Measurements from ENCODE around the gene UGT2B10. TPM values are rescaled to one million over a fixed set of nuclear protein-coding genes. Genes with fewer than 3 reads are reported as not detected.
"Not testable (repeated sequence)": the region's sequence is repeated elsewhere in the genome, so short reads cannot be mapped to it uniquely, and the experiment has no call there.

UGT2B10 gene
- total RNA-seq (21.6 and 31.0 TPM in 2 replicates), polyA plus RNA-seq (2.6 and 3.6 TPM in 2 replicates)

GRCh38 chr4:68815617-68816409 is at the start of gene UGT2B10:
Gene UGT2B10, plus strand, starts transcription at chr4:68815994. Its CDS starts 26 bp downstream, at chr4:68816020.
- H3K4me1 ChIP-seq (ENCODE audit: insufficient read depth); H3K9me2 ChIP-seq (replicated peaks; ENCODE audit: insufficient read depth); H4K20me1 ChIP-seq (ENCODE audit: insufficient read depth, poor library complexity, severe bottlenecking); H3K9me3 ChIP-seq (ENCODE audit: low read depth); H3K79me2 ChIP-seq; H3K4me3 ChIP-seq; H3K36me3 ChIP-seq (replicated peaks; ENCODE audit: insufficient read depth, low read depth); DNase-seq (ENCODE audit: low spot score); H3K27me3 ChIP-seq: not testable (repeated sequence)
- Histone ChIP-seq H3K4me2 (peak within 1 kb of the TSS; percentile 23), H2AFZ (peak within 1 kb of the TSS; percentile 46), H3K27ac (peak within 1 kb of the TSS; percentile 19)
- 56% methylated on average over 4 of the region's 4 CpGs for WGBS (ENCODE audit: low lambda C conversion rate, missing lambda C conversion rate)

GRCh38 chr4:68771836-68772235 is 44.0 kb upstream of the UGT2B10 start:
- H3K4me2 ChIP-seq; H3K36me3 ChIP-seq (replicated peaks; ENCODE audit: insufficient read depth, low read depth); H3K9me3 ChIP-seq (ENCODE audit: low read depth); H3K4me1 ChIP-seq (ENCODE audit: insufficient read depth); H3K27me3 ChIP-seq; H3K9me2 ChIP-seq (replicated peaks; ENCODE audit: insufficient read depth); DNase-seq (ENCODE audit: low spot score); H2AFZ ChIP-seq; H3K79me2 ChIP-seq; H3K4me3 ChIP-seq; H3K27ac ChIP-seq; H4K20me1 ChIP-seq (ENCODE audit: insufficient read depth, poor library complexity, severe bottlenecking): not testable (repeated sequence)

GRCh38 chr4:68773699-68774098 is 42.1 kb upstream of the UGT2B10 start:
- Histone ChIP-seq H3K36me3 (replicated peaks; ENCODE audit: insufficient read depth, low read depth) (no peaks in the 10 kb centered on the region), H4K20me1 (ENCODE audit: insufficient read depth, poor library complexity, severe bottlenecking) (no peaks in the 10 kb centered on the region), H3K27me3 (no peaks in the 10 kb centered on the region), H3K4me1 (ENCODE audit: insufficient read depth) (no peaks in the 10 kb centered on the region), H2AFZ (no peak overlapping the region), H3K9me2 (replicated peaks; ENCODE audit: insufficient read depth) (no peaks in the 10 kb centered on the region), H3K79me2 (no peaks in the 10 kb centered on the region), H3K27ac (no peak overlapping the region), H3K9me3 (ENCODE audit: low read depth) (no peaks in the 10 kb centered on the region), H3K4me2 (no peak overlapping the region), H3K4me3 (no peak overlapping the region)
- TF ChIP-seq, protein P1, sequence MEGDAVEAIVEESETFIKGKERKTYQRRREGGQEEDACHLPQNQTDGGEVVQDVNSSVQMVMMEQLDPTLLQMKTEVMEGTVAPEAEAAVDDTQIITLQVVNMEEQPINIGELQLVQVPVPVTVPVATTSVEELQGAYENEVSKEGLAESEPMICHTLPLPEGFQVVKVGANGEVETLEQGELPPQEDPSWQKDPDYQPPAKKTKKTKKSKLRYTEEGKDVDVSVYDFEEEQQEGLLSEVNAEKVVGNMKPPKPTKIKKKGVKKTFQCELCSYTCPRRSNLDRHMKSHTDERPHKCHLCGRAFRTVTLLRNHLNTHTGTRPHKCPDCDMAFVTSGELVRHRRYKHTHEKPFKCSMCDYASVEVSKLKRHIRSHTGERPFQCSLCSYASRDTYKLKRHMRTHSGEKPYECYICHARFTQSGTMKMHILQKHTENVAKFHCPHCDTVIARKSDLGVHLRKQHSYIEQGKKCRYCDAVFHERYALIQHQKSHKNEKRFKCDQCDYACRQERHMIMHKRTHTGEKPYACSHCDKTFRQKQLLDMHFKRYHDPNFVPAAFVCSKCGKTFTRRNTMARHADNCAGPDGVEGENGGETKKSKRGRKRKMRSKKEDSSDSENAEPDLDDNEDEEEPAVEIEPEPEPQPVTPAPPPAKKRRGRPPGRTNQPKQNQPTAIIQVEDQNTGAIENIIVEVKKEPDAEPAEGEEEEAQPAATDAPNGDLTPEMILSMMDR (IDR thresholded peaks at IDR 0.05; ENCODE audit: poor library complexity), result no peak
- no peak for TF ChIP-seq EZH2phosphoT487 (IDR thresholded peaks at IDR 0.05; ENCODE audit: low read depth, severe bottlenecking, unreplicated experiment)
- TF ChIP-seq EZH2 (IDR thresholded peaks at IDR 0.05; ENCODE audit: borderline replicate concordance), result no peak
- 90% methylated on average over 5 of the region's 5 CpGs for WGBS (ENCODE audit: low lambda C conversion rate, missing lambda C conversion rate)
- DNase-seq (ENCODE audit: low spot score), result no peak

GRCh38 chr4:68780232-68780631 is 35.6 kb upstream of the UGT2B10 start:
- no peaks in the 10 kb centered on the region for H3K9me2 ChIP-seq (replicated peaks; ENCODE audit: insufficient read depth)
- 85% methylated on average over 1 of the region's 1 CpG for WGBS (ENCODE audit: low lambda C conversion rate, missing lambda C conversion rate)
- no peaks in the 10 kb centered on the region for H3K36me3 ChIP-seq (replicated peaks; ENCODE audit: insufficient read depth, low read depth)
- no peak overlapping the region for H3K27ac ChIP-seq
- H2AFZ ChIP-seq, result no peak overlapping the region
- TF ChIP-seq, protein P1 (IDR thresholded peaks at IDR 0.05; ENCODE audit: poor library complexity), result no peak
- TF ChIP-seq EZH2 (IDR thresholded peaks at IDR 0.05; ENCODE audit: borderline replicate concordance), result no peak
- no peak for TF ChIP-seq EZH2phosphoT487 (IDR thresholded peaks at IDR 0.05; ENCODE audit: low read depth, severe bottlenecking, unreplicated experiment)
- no peak for DNase-seq (ENCODE audit: low spot score)
- no peak overlapping the region for H3K4me2 ChIP-seq
- no peaks in the 10 kb centered on the region for H3K4me1 ChIP-seq (ENCODE audit: insufficient read depth)
- no peaks in the 10 kb centered on the region for H3K9me3 ChIP-seq (ENCODE audit: low read depth)
- H3K4me3 ChIP-seq, result no peak overlapping the region
- H3K27me3 ChIP-seq, result no peaks in the 10 kb centered on the region
- no peaks in the 10 kb centered on the region for H4K20me1 ChIP-seq (ENCODE audit: insufficient read depth, poor library complexity, severe bottlenecking)
- H3K79me2 ChIP-seq, result no peaks in the 10 kb centered on the region

Measured in hepatocyte (in vitro differentiated cells).